Spleen (tissue), 7 donors: Measurements from ENCODE around the gene NELL2.

Source experiments
- POLR2A ChIP-seq, 3 donors: fragments of 450-650 bp; IDR thresholded peaks; one replicate each; pipeline ENCODE4 v1.5.1; 2017; ENCODE audit warnings: antibody characterized with exemption in 3 of 3, mild to moderate bottlenecking in 1 of 3
- POLR2AphosphoS5 ChIP-seq, 3 donors: sonication (generic); formaldehyde crosslinking; IDR thresholded peaks; one replicate each; pipeline ENCODE4 v1.5.1; 2017; ENCODE audit warnings: antibody characterized with exemption in 3 of 3
- TF ChIP-seq, protein P1 (sequence below), 11 experiments: fragments of 200-600 bp in 7 of 11; fragments of 450-650 bp in 4 of 11; sonication (generic) in 4 of 11; IDR thresholded peaks in 8 of 11; conservative IDR thresholded peaks in 3 of 11; 1 replicate in 7 of 11; 2 replicates in 4 of 11; pipeline versions ENCODE4 v1.4.0 to v1.8.0; 2016 to 2021; ENCODE audit warnings: antibody characterized with exemption in 11 of 11, inconsistent platforms in 4 of 11, mild to moderate bottlenecking in 1 of 11
- donor health status: DM: no; HTN: no; CAD: no; lungs with moderate emphysema.
- donor health status: DM: no; HTN: no; CAD: no.
- donor health status: DM: no; HTN: no; CAD: no.

DNA sequence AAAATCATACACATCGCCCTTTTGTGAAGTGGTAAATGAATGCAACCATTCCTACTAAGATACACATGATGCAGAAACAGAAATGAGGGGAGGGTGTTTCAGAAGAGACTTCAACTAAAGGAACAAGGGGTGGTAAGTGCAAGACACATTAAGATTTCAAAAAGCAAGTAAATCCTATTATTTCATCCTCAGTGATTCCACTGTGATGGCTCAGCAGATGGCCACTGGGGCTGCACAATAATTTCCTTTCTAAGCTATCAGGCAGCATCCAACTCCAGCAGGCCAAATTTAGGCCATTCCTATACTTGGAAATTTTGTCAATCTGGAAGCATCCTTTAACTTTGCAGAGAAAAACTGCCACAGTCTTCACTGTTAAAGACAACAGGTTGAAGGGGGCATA, 272.4 kb downstream of the NELL2 start:
- TF ChIP-seq, protein P1, sequence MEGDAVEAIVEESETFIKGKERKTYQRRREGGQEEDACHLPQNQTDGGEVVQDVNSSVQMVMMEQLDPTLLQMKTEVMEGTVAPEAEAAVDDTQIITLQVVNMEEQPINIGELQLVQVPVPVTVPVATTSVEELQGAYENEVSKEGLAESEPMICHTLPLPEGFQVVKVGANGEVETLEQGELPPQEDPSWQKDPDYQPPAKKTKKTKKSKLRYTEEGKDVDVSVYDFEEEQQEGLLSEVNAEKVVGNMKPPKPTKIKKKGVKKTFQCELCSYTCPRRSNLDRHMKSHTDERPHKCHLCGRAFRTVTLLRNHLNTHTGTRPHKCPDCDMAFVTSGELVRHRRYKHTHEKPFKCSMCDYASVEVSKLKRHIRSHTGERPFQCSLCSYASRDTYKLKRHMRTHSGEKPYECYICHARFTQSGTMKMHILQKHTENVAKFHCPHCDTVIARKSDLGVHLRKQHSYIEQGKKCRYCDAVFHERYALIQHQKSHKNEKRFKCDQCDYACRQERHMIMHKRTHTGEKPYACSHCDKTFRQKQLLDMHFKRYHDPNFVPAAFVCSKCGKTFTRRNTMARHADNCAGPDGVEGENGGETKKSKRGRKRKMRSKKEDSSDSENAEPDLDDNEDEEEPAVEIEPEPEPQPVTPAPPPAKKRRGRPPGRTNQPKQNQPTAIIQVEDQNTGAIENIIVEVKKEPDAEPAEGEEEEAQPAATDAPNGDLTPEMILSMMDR (IDR thresholded peaks at IDR 0.05 in 8 of 11, conservative IDR thresholded peaks at IDR 0.05 in 3 of 11), result no peak
- no peak for TF ChIP-seq POLR2AphosphoS5 (IDR thresholded peaks at IDR 0.05)
- TF ChIP-seq POLR2A (IDR thresholded peaks at IDR 0.05), result no peak
